Fibroblast of the aortic adventitia (primary cell): ENCODE results near the gene SMPD3. TPM values are rescaled to one million over a fixed set of nuclear protein-coding genes. Genes with fewer than 3 reads are reported as not detected.

Experiments
- DNase-seq: peaks from one replicate; pipeline ENCODE4 v3.0.0-alpha.2; 2010; ENCODE audit warnings: low read depth
- H3K4me3 ChIP-seq: 2 replicates; pipeline ENCODE4 v1.5.1; 2011; ENCODE audit warnings: low read depth, mild to moderate bottlenecking, control low read depth, low read length, moderate library complexity
- total RNA-seq: library from RNA; depleted of rRNA; stranded (reverse); fragments of >200 nt; gene quantifications from 2 replicates; pipeline ENCODE4 v1.2.3, GENCODE V29; 2012; ENCODE audit warnings: low replicate concordance
- TF ChIP-seq, protein P1 (sequence below): IDR thresholded peaks from 2 replicates; pipeline ENCODE4 v1.5.1; 2011; ENCODE audit warnings: mild to moderate bottlenecking, low read length, control low read depth, inconsistent platforms; ENCODE audit not compliant: insufficient read depth

SMPD3 gene
- total RNA-seq, 1 donor: not detected

DNA sequence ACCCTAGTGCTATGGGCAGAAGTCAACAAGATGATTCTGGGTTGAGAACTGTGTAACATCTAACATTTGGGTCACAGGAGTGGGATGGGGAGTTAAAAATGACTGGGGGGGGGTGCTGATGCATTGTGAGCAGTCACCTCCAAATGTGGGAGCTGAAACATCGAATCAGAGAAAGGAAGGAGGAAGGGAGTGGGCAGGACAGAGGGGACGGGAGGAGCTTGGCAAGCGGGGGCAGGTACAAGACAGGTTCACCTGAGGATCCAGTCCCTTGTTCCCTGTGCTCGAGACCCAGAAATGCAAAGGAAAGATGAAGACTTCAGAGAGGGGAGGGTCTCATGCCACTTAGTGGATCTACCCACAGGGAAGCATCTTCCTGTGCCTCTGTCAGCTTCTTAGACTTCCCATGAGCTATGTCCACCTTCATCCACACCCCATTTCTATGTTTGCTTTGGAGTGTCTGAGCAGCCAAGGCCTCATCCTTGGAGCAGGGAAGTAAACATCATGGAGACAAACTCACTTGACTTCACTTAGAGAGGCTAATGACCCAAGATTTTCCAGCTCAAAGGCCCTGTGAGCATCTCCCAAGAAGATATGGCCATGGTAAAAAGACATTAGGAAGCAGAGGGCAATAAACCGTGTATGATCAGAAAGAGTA is 20.5 kb downstream of the SMPD3 start:
- no peak overlapping the region for H3K4me3 ChIP-seq
- TF ChIP-seq, protein P1, sequence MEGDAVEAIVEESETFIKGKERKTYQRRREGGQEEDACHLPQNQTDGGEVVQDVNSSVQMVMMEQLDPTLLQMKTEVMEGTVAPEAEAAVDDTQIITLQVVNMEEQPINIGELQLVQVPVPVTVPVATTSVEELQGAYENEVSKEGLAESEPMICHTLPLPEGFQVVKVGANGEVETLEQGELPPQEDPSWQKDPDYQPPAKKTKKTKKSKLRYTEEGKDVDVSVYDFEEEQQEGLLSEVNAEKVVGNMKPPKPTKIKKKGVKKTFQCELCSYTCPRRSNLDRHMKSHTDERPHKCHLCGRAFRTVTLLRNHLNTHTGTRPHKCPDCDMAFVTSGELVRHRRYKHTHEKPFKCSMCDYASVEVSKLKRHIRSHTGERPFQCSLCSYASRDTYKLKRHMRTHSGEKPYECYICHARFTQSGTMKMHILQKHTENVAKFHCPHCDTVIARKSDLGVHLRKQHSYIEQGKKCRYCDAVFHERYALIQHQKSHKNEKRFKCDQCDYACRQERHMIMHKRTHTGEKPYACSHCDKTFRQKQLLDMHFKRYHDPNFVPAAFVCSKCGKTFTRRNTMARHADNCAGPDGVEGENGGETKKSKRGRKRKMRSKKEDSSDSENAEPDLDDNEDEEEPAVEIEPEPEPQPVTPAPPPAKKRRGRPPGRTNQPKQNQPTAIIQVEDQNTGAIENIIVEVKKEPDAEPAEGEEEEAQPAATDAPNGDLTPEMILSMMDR: no peak
- no peak for DNase-seq

DNA sequence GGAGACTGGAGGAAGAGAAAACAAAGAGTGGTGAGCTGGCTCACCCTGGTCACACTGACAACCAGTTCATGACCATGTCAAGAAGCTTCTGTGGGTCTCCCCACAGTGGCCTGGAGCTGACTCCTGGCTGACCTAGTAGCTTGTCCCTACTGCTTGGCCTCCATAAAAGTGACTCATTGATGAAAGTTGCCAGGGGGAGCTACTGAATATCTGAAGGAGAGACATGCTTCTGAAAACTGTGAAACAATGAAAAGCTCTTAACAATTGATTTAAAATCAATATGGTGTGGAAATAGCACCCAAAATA is 22.0 kb downstream of the SMPD3 start:
- TF ChIP-seq, protein P1: no peak
- DNase-seq: no peak
- H3K4me3 ChIP-seq: no peak overlapping the region

DNA sequence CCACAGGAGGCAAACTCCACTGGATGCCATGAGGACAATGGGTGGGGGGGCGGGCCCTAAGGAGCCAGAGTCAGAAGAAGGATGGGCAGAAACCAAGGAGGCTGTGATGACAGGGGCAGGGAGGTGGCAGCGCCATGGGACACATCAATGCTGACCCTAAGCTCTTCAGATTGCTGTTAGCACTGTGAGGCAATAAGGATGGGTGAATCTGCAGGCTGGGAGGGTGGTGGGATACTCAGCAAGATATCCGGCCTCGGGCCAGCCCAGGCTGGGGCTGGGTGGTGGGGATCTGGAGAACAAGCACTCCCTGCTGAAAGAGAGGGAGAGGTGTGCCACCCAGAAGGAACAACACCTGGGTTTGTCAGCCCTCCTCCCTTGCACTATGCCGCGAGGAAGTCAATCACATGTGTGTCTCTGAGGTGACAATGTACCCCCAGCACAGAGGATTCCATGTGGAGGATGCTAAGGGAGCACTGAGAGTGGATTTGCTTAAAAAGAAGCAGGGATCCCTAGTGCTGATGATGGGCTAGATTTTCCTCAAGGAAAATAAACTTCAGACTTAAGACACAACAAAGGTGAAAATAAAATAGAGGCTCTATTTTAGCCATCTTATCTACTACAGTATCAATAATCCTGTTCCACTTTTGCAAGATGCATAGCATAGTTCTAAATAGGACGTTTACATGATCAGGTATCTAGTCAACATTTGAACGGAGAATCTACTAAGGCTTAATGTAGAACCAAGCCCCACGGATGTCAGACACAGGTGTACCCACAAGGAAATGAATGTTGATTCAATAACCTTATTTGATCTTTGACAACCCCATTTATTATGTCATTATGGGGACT is 22.6 kb downstream of the SMPD3 start:
- no peak overlapping the region for H3K4me3 ChIP-seq
- TF ChIP-seq, protein P1: no peak
- DNase-seq: no peak

DNA sequence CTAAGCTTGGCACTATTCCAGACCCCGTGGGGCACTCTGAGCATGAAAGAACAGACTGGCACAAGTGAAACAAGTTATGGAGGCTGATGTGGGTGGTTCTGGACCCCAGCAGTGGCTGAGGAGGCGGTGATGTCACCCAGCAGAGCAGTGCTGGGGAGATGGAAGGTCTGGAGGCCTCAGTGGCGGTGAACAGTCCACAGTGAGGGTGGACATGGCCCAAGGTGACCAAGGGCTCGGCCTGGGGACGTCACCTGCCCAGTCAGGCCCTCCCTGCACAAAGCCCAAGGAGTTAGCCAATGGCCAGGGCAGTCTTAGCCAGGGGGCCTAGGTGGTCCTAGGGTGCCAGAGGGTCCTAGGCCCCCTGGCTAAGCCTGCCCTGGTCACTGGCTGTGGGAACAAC is 24.5 kb downstream of the SMPD3 start:
- H3K4me3 ChIP-seq: no peak overlapping the region
- TF ChIP-seq, protein P1: no peak
- DNase-seq: no peak

DNA sequence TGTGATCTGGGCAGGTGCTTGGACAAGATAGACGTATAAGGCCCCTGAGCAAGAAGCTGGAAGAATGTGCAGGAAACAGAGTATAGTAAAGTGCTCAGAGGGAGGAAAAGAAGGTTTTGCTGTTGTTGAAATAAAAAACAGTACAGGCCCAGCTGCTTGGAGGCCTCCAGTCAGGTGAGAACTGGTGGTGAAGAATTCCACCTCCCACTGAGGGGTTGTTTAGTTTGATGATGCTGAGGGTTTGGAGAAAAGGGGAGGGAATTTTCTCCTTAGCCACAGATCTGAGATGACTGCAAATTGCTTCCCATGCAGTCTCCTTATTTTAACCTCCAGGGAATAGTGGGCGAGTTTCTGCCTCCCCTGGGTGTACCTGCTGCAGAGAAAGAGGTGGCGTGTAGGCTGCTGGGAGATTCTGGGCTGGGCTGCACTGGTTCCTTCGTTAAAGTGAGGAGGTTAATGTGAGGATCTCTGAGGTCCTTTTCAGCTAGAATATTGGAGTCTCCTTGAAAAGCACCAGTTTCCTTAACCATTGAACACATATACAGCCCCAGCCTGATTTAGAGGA is 25.8 kb downstream of the SMPD3 start:
- TF ChIP-seq, protein P1: no peak
- H3K4me3 ChIP-seq: no peak overlapping the region
- DNase-seq: no peak

DNA sequence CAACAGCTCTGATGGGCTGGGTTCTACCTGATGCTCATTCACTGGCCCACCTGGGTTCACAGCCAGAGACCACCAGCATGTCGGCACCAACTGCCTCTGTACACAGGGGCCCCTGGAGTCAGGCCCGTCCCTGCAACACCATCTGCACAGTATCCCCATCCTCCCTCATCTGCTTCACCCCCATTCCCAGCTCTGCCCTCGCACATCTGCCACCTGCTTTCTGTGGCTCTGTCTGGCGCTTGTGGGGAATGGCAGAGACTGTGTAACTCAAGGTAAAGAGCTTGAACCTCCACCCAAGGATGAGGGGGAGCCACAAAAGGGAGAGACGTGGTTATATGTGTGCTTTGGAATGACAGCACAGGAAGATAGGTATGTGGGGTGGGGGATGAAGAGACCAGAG is 27.2 kb downstream of the SMPD3 start:
- DNase-seq: no peak
- TF ChIP-seq, protein P1: no peak
- no peak overlapping the region for H3K4me3 ChIP-seq
